GM12878 (cell line): ENCODE results near the gene BEX3. TPM values are rescaled to one million over a fixed set of nuclear protein-coding genes. Genes with fewer than 3 reads are reported as not detected.

Experiments used
- ATAC-seq: fragments of 200-7000 bp; cut with Tn5 transposase; 3 replicates; pipeline ENCODE4 v1.9.1; 2020; ENCODE audit warnings: mild to moderate bottlenecking, moderate library complexity
- BruUV-seq: library from RNA; stranded (reverse); fragments of 400-500 nt; replicated peaks from 2 replicates; lab custom pipeline; 2021; lab: Mats Ljungman, UMichigan
- CTCF ChIA-PET: fragments of 300-600 bp; sonication (Branson Sonifier 250); formaldehyde crosslinking; extraction: SDS; loops from one replicate; lab custom pipeline; 2021; ENCODE audit warnings: inconsistent platforms; lab: Yijun Ruan, JAX
- POLR2A ChIA-PET: fragments of 350-600 bp; formaldehyde crosslinking; extraction: SDS; loops from one replicate; lab custom pipeline; 2021; ENCODE audit warnings: inconsistent platforms; lab: Charles Lee
- RAD21 ChIA-PET: fragments of 300-600 bp; sonication (Branson Sonifier 250); formaldehyde crosslinking; loops from one replicate; lab custom pipeline; 2023; ENCODE audit warnings: antibody characterized with exemption; ENCODE audit not compliant: unreplicated experiment; lab: Charles Lee
- SMC1A ChIA-PET: fragments of 300-600 bp; sonication (Branson Sonifier 250); formaldehyde crosslinking; loops from one replicate; lab custom pipeline; 2023; ENCODE audit not compliant: unreplicated experiment, uncharacterized antibody; lab: Charles Lee
- DNase-seq: peaks from one replicate; pipeline ENCODE4 v3.0.0-alpha.2; 2011; ENCODE audit warnings: low read depth, low spot score
- FAIRE-seq: peaks from 3 replicates; lab custom pipeline; 2011; peaks lifted over from hg19 to GRCh38; lab: Jason Lieb, UNC
- H2AFZ ChIP-seq: 2 replicates; pipeline ENCODE4 v1.6.0; 2011; ENCODE audit warnings: low read depth, low read length, control low read depth; ENCODE audit not compliant: control insufficient read depth
- H3K27ac ChIP-seq: 2 replicates; pipeline ENCODE4 v1.5.1; 2011; ENCODE audit warnings: control low read depth; ENCODE audit not compliant: control insufficient read depth, insufficient read depth
- H3K27me3 ChIP-seq, 2 experiments: replicated peaks in 1 of 2; 2 replicates each; pipeline versions ENCODE4 v1.6.0 to v1.6.1; 2011; ENCODE audit warnings: low read length in 1 of 2; ENCODE audit not compliant: control insufficient read depth in 2 of 2, insufficient read depth in 2 of 2
- H3K36me3 ChIP-seq, 2 experiments: 2 replicates each; pipeline ENCODE4 v1.5.1; 2011; ENCODE audit warnings: low read length in 1 of 2; ENCODE audit not compliant: control insufficient read depth in 2 of 2, insufficient read depth in 2 of 2
- H3K4me1 ChIP-seq: 2 replicates; pipeline ENCODE4 v1.6.1; 2011; ENCODE audit warnings: mild to moderate bottlenecking, low read length, moderate library complexity, mixed read lengths; ENCODE audit not compliant: control insufficient read depth, insufficient read depth
- H3K4me2 ChIP-seq: 2 replicates; pipeline ENCODE4 v1.6.0; 2011; ENCODE audit warnings: control low read depth; ENCODE audit not compliant: control insufficient read depth, insufficient read depth
- H3K4me3 ChIP-seq: fragments of 200-600 bp; sonication (generic); 2 replicates; pipeline ENCODE4 v1.5.1; 2016
- H3K79me2 ChIP-seq: 2 replicates; pipeline ENCODE4 v1.6.0; 2011; ENCODE audit warnings: low read length; ENCODE audit not compliant: control insufficient read depth, insufficient read depth
- H3K9ac ChIP-seq: 2 replicates; pipeline ENCODE4 v1.8.0; 2011; ENCODE audit warnings: low read length, control low read depth, mixed read lengths; ENCODE audit not compliant: control insufficient read depth, insufficient read depth
- H3K9me3 ChIP-seq: replicated peaks from 3 replicates; pipeline ENCODE4 v1.5.1; 2011; ENCODE audit warnings: mild to moderate bottlenecking, low read length; ENCODE audit not compliant: control insufficient read depth, insufficient read depth
- H4K20me1 ChIP-seq: 2 replicates; pipeline ENCODE4 v1.6.0; 2011; ENCODE audit not compliant: control insufficient read depth, insufficient read depth
- ATF7 ChIP-seq: fragments of 450-650 bp; IDR thresholded peaks from 2 replicates; pipeline ENCODE4 v1.6.1; 2016; ENCODE audit warnings: low read depth, mild to moderate bottlenecking
- BACH1 ChIP-seq: fragments of 450-650 bp; IDR thresholded peaks from 2 replicates; pipeline ENCODE4 v1.6.1; 2017; ENCODE audit warnings: mild to moderate bottlenecking, borderline replicate concordance
- CREB1 ChIP-seq: IDR thresholded peaks from 2 replicates; pipeline ENCODE4 v1.6.1; 2012; ENCODE audit warnings: low read depth, mild to moderate bottlenecking, inconsistent platforms
- IRF3 ChIP-seq: fragments of 450-650 bp; IDR thresholded peaks from 2 replicates; pipeline ENCODE4 v1.6.1; 2014; ENCODE audit warnings: mild to moderate bottlenecking
- NBN ChIP-seq: fragments of 450-650 bp; IDR thresholded peaks from 2 replicates; pipeline ENCODE4 v1.6.1; 2016
- NFYA ChIP-seq: IDR thresholded peaks from 2 replicates; pipeline ENCODE4 v1.6.1; 2011; ENCODE audit warnings: low read depth, mild to moderate bottlenecking, low read length, improper control_type of control experiment, borderline replicate concordance
- PML ChIP-seq: IDR thresholded peaks from 2 replicates; pipeline ENCODE4 v1.6.1; 2012; ENCODE audit warnings: low read length, inconsistent platforms
- POU2F2 ChIP-seq: IDR thresholded peaks from 3 replicates; pipeline ENCODE4 v1.6.1; 2011; ENCODE audit warnings: low read depth, mild to moderate bottlenecking, low read length, borderline replicate concordance
- RB1 ChIP-seq: fragments of 450-650 bp; formaldehyde crosslinking; IDR thresholded peaks from 2 replicates; pipeline ENCODE4 v1.6.1; 2017; ENCODE audit warnings: mild to moderate bottlenecking, borderline replicate concordance
- SKIL ChIP-seq: fragments of 450-650 bp; IDR thresholded peaks from 2 replicates; pipeline ENCODE4 v1.6.1; 2017; ENCODE audit warnings: mild to moderate bottlenecking, low read depth, inconsistent platforms; ENCODE audit not compliant: poor library complexity, severe bottlenecking
- SP1 ChIP-seq: IDR thresholded peaks from one replicate; pipeline ENCODE4 v1.6.1; 2011; ENCODE audit warnings: low read depth, low read length
- ZNF384 ChIP-seq: IDR thresholded peaks from 2 replicates; pipeline ENCODE4 v1.6.1; 2012; ENCODE audit warnings: low read depth, mild to moderate bottlenecking, low read length, improper control_type of control experiment, borderline replicate concordance
- ZZZ3 ChIP-seq: IDR thresholded peaks from 2 replicates; pipeline ENCODE4 v1.6.1; 2011; ENCODE audit warnings: low read depth; ENCODE audit not compliant: control insufficient read depth, insufficient read length
- WGBS: methylation state at CpG from one replicate; pipeline ENCODE4 v1.1.6; 2016; ENCODE audit warnings: low lambda C conversion rate; ENCODE audit not compliant: insufficient replicate concordance, insufficient coverage; ENCODE audit errors: missing lambda C conversion rate; 5-methylcytosine and 5-hydroxymethylcytosine counted together
- in situ Hi-C: fragments of 300-500 bp; cut with MboI; formaldehyde crosslinking; loops from 9 replicates; pipeline ENCODE4 v1.14.3; 2018; ENCODE audit warnings: mixed read lengths
- intact Hi-C: fragments of 100-400 bp; cut with micrococcal nuclease; formaldehyde crosslinking; loops from one replicate; pipeline ENCODE4 v1.14.2; 2022; ENCODE audit not compliant: unreplicated experiment
- polyA plus RNA-seq, 11 experiments: library from polyadenylated mRNA; depleted of rRNA in 4 of 11; unstranded in 6 of 11; stranded (reverse) in 5 of 11; fragments of >200 nt; fragmentation: Nextera tagmentation in 4 of 11; fragmentation: Illumina TruSeq in 1 of 11; extraction: Ambion mirVana in 4 of 11; extraction: Trizol in 1 of 11; gene quantifications; 1 replicate in 1 of 11; 2 replicates in 10 of 11; pipeline versions ENCODE4 v1.2.1 to v1.2.3, GENCODE V29; 2011 to 2016; ENCODE audit warnings: inconsistent platforms in 2 of 11, missing spikeins in 2 of 11, low read depth in 1 of 11
- total RNA-seq, 4 experiments: library from RNA; depleted of rRNA in 3 of 4; stranded (reverse); fragments of >200 nt in 3 of 4; fragmentation: Illumina TruSeq in 1 of 4; extraction: Trizol in 1 of 4; gene quantifications; 2 replicates each; pipeline versions ENCODE4 v1.2.1 to v1.2.3, GENCODE V29; 2013 to 2021
- TF ChIP-seq, protein P1 (sequence below): fragments of 450-650 bp; IDR thresholded peaks from 2 replicates; pipeline ENCODE4 v1.6.1; 2017; ENCODE audit warnings: mild to moderate bottlenecking, moderate library complexity

The BEX3 gene
- total and polyA plus RNA-seq, 10 of the 15 experiments (the other 5 are each of a cell fraction or from before 2014, with no cell fraction given) = 1.3 to 1.5 TPM; not detected in 8

DNA sequence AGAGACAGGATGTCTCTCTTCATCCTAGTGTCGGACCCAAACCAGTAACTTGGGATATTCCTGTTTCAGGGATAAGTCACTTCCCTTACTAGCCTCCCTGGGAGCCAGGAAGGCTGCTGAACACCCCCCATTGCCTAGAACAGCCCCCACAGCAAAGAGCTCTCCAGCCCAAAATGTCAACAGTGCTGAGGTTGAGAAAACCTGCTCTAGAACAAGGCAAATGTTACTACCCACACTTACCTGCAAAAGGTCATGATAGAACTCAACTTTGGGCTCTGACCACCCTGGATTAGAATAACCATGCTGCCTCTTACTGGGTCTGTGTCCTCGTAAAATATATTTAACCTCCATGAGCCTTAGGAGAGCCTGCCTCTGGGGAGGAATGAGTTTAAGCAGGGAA is 20.3 kb downstream of the BEX3 start:
- Histone ChIP-seq H3K27me3 (no peaks in the 10 kb centered on the region), H3K4me1 (no peaks in the 10 kb centered on the region), H4K20me1 (no peaks in the 10 kb centered on the region), H2AFZ (no peak overlapping the region), H3K9ac (no peak overlapping the region), H3K4me3 (no peak overlapping the region), H3K27ac (no peak overlapping the region), H3K4me2 (no peak overlapping the region), H3K36me3 (no peaks in the 10 kb centered on the region), H3K9me3 (no peaks in the 10 kb centered on the region), H3K79me2 (no peaks in the 10 kb centered on the region)
- no TSS peak for BruUV-seq
- in situ Hi-C loops = no loop called here
- no peak for FAIRE-seq
- no peak for ATAC-seq
- intact Hi-C loops = no loop called here
- ChIA-PET RAD21 (no interaction called here), CTCF (no interaction called here), SMC1A (no interaction called here), POLR2A (no interaction called here)
- DNase-seq = no peak
- 14% methylated on average over 2 of the region's 2 CpGs for WGBS
- TF ChIP-seq ZNF384 (no peak), PML (no peak), ATF7 (no peak), IRF3 (no peak), SKIL (no peak), ZZZ3 (no peak), NBN (no peak), POU2F2 (no peak), NFYA (no peak), BACH1 (no peak), CREB1 (no peak), RB1 (no peak), SP1 (no peak)
- TF ChIP-seq, protein P1, sequence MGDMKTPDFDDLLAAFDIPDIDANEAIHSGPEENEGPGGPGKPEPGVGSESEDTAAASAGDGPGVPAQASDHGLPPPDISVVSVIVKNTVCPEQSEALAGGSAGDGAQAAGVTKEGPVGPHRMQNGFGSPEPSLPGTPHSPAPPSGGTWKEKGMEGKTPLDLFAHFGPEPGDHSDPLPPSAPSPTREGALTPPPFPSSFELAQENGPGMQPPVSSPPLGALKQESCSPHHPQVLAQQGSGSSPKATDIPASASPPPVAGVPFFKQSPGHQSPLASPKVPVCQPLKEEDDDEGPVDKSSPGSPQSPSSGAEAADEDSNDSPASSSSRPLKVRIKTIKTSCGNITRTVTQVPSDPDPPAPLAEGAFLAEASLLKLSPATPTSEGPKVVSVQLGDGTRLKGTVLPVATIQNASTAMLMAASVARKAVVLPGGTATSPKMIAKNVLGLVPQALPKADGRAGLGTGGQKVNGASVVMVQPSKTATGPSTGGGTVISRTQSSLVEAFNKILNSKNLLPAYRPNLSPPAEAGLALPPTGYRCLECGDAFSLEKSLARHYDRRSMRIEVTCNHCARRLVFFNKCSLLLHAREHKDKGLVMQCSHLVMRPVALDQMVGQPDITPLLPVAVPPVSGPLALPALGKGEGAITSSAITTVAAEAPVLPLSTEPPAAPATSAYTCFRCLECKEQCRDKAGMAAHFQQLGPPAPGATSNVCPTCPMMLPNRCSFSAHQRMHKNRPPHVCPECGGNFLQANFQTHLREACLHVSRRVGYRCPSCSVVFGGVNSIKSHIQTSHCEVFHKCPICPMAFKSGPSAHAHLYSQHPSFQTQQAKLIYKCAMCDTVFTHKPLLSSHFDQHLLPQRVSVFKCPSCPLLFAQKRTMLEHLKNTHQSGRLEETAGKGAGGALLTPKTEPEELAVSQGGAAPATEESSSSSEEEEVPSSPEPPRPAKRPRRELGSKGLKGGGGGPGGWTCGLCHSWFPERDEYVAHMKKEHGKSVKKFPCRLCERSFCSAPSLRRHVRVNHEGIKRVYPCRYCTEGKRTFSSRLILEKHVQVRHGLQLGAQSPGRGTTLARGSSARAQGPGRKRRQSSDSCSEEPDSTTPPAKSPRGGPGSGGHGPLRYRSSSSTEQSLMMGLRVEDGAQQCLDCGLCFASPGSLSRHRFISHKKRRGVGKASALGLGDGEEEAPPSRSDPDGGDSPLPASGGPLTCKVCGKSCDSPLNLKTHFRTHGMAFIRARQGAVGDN = no peak
